ENCODE results near the gene CHDH. TPM values are rescaled to one million over a fixed set of nuclear protein-coding genes. Genes with fewer than 3 reads are reported as not detected.

Gene CHDH
- total RNA-seq, 1 experiment from 2014 or later = 5.1 TPM

GRCh38 chr3:53891497-53892285, 45.5 kb upstream of the CHDH start, which contains the start of gene SELENOK:
SELENOK (minus strand) TSS chr3:53891859.
- H3K9me2 ChIP-seq (replicated peaks; ENCODE audit: low read length) = no peaks in the 10 kb centered on the region
- peaks cover 45% of the 10 kb centered on the region for H3K79me2 ChIP-seq (ENCODE audit: low read length)
- intact Hi-C loops (cut with micrococcal nuclease) = loop anchor here (5.0 kb wide), 1 partner anchor 544 kb away; the partner anchor contains the start of gene DCP1A
- peak within 1 kb of the TSS; percentile 59 for H3K27ac ChIP-seq (ENCODE audit: low read length)
- no TSS peak for BruUV-seq (replicated peaks)
- ATAC-seq = peak; percentile 95
- peak within 1 kb of the TSS; percentile 81 for H3K9ac ChIP-seq (ENCODE audit: low read length)
- ChIA-PET POLR2A (ENCODE audit: unreplicated experiment) (interaction anchor here (0.7 kb wide), 1 partner anchor 170 kb away, joined by 3 read pairs; no protein-coding TSS in a partner anchor), CTCF (no interaction called here)
- H3K4me3 ChIP-seq (ENCODE audit: low read length) = peak within 1 kb of the TSS; percentile 84
- H2AFZ ChIP-seq (ENCODE audit: low read length) = peak within 1 kb of the TSS; percentile 84
- no peaks in the 10 kb centered on the region for H3K9me3 ChIP-seq (ENCODE audit: low read length)
- peak within 1 kb of the TSS; percentile 91 for H3K4me2 ChIP-seq (ENCODE audit: low read length)
- peak; percentile 99 for DNase-seq
- no peak for TF ChIP-seq CTCF (conservative IDR thresholded peaks at IDR 0.05; ENCODE audit: low read depth, low read length)
- no peak for TF ChIP-seq EZH2 (IDR thresholded peaks at IDR 0.05; ENCODE audit: low read length, unreplicated experiment)
- TF ChIP-seq EZH2phosphoT487 (IDR thresholded peaks at IDR 0.05; ENCODE audit: borderline replicate concordance, low read length) = no peak
- H3F3A ChIP-seq (ENCODE audit: low read length, unreplicated experiment) = no peaks in the 10 kb centered on the region
- no peaks in the 10 kb centered on the region; the same call in 1 of the 2 replicates for H3K36me3 ChIP-seq (ENCODE audit: low read depth, low read length)
- peaks cover 11% of the 10 kb centered on the region; the same call in 1 of the 2 replicates for H4K20me1 ChIP-seq (ENCODE audit: low read length)
- peaks cover 10% of the 10 kb centered on the region; the same call in 1 of the 2 replicates for H3K27me3 ChIP-seq (ENCODE audit: low read length)
- peaks cover 17% of the 10 kb centered on the region for H3K4me1 ChIP-seq (ENCODE audit: insufficient read depth, low read length)

DNA sequence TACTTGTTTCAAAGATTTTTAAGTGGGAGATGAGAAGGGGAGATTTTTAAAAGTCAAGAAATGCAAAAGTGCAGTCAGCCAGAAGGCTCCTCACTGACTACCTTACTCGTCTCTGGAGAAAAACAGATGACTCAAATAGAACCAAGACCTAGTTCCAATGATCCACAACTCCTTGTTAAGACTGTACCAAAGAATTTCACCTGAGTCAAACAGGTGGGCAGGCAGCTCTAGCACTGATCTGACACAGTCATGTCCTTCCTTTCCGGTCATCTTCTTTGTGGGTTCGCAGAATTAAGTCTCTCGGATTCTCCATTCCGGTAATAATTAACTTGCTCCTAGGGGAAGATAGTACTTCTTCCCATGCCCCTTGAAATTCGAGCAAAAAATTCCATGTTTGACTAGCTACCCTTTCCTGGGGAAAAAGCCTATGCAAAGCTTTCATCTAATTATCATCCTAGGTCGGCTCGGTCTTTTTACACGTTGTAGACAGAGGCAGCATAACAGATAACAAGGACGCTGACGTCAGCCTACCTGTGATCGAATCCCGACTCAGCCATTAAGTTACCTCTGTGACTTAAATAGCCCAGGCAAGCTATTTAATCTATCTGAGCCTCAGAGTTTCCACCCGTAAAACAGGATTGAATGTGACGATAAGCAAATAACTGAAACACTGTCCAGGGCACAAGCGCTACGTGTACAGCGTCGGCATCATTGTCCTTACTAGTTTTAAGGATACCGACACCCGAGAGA, 44.7 kb upstream of the CHDH start:
- intact Hi-C loops (cut with micrococcal nuclease) = loop anchor here (5.0 kb wide), 1 partner anchor 544 kb away; the partner anchor contains the start of gene DCP1A
- no peaks in the 10 kb centered on the region for H3K9me2 ChIP-seq (replicated peaks; ENCODE audit: low read length)

More for the DNA sequence above, 44.7 kb upstream of the CHDH start:
- Histone ChIP-seq H3F3A (ENCODE audit: low read length, unreplicated experiment) (no peaks in the 10 kb centered on the region), H4K20me1 (ENCODE audit: low read length) (peaks cover 11% of the 10 kb centered on the region; the same call in 1 of the 2 replicates), H3K9ac (ENCODE audit: low read length) (peak overlapping the region; percentile 81), H3K9me3 (ENCODE audit: low read length) (no peaks in the 10 kb centered on the region), H3K4me1 (ENCODE audit: insufficient read depth, low read length) (peaks cover 17% of the 10 kb centered on the region), H3K79me2 (ENCODE audit: low read length) (peaks cover 45% of the 10 kb centered on the region), H3K27me3 (ENCODE audit: low read length) (peaks cover 3% of the 10 kb centered on the region; the same call in 1 of the 2 replicates), H3K4me2 (ENCODE audit: low read length) (peak overlapping the region; percentile 91), H3K36me3 (ENCODE audit: low read depth, low read length) (peaks cover 1% of the 10 kb centered on the region), H3K4me3 (ENCODE audit: low read length) (peak overlapping the region; percentile 84), H3K27ac (ENCODE audit: low read length) (peak overlapping the region; percentile 20), H2AFZ (ENCODE audit: low read length) (peak overlapping the region; percentile 84)
- ChIA-PET CTCF (no interaction called here), POLR2A (ENCODE audit: unreplicated experiment) (no interaction called here)
- no peak for TF ChIP-seq EZH2phosphoT487 (IDR thresholded peaks at IDR 0.05; ENCODE audit: borderline replicate concordance, low read length)
- no peak for TF ChIP-seq CTCF (conservative IDR thresholded peaks at IDR 0.05; ENCODE audit: low read depth, low read length)
- no peak for TF ChIP-seq EZH2 (IDR thresholded peaks at IDR 0.05; ENCODE audit: low read length, unreplicated experiment)
- BruUV-seq (replicated peaks) = TSS peak; percentile 57
- DNase-seq (peak; percentile 30), ATAC-seq (peak; percentile 15)

All from PC-3 (cell line).